ACC112 (cell line): ENCODE results near the gene STX12.
A peak's percentile ranks its signal among the peaks of the same experiment; 100 is the strongest.

Experiments
- H2AFZ ChIP-seq: fragments of 200-600 bp; sonication (generic); one replicate; pipeline ENCODE4 v1.6.0; 2017; ENCODE audit warnings: antibody characterized with exemption, low read length; ENCODE audit not compliant: unreplicated experiment
- H3K27ac ChIP-seq: fragments of 200-600 bp; sonication (generic); 2 replicates; pipeline ENCODE4 v1.5.1; 2014; ENCODE audit warnings: low read depth, mild to moderate bottlenecking, antibody characterized with exemption, low read length, moderate library complexity
- H3K27me3 ChIP-seq: fragments of 200-600 bp; sonication (generic); 2 replicates; pipeline ENCODE4 v1.6.1; 2014; ENCODE audit warnings: mild to moderate bottlenecking, antibody characterized with exemption, low read length, moderate library complexity, mixed read lengths; ENCODE audit not compliant: insufficient read depth
- H3K36me3 ChIP-seq: fragments of 200-600 bp; sonication (generic); 2 replicates; pipeline ENCODE4 v1.6.1; 2016; ENCODE audit warnings: mild to moderate bottlenecking, antibody characterized with exemption, low read length, moderate library complexity, mixed read lengths; ENCODE audit not compliant: insufficient read depth
- H3K4me1 ChIP-seq: fragments of 200-600 bp; sonication (generic); one replicate; pipeline ENCODE4 v1.6.1; 2016; ENCODE audit warnings: low read length, mixed read lengths; ENCODE audit not compliant: insufficient read depth, unreplicated experiment, control insufficient read depth
- H3K4me3 ChIP-seq: fragments of 200-600 bp; sonication (generic); 2 replicates; pipeline ENCODE4 v1.5.1; 2014; ENCODE audit warnings: mild to moderate bottlenecking, low read depth, low read length
- H3K79me2 ChIP-seq: fragments of 200-600 bp; sonication (generic); one replicate; pipeline ENCODE4 v1.6.0; 2016; ENCODE audit warnings: low read length; ENCODE audit not compliant: control insufficient read depth, unreplicated experiment, insufficient read depth

Gene STX12

DNA sequence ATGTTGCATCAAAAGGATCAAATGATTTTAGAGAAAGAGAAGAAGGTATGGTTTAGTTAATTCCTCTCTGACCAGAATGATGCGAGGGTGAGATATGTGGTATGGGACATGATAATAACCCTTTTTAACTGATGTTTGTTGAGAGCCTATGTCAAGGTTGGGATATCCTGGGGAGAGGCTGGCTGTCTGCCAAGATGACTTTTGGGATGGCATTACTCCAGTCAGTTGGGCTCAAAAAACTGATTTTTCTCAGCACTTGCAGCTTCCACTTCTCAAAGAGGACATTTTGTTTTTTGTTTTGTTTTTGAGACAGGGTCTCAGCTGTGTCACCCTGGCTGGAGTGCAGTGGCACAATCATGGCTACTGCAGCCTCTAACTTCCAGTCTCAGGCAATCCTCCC lies 17.7 kb upstream of the STX12 start:
- Histone ChIP-seq H3K27ac (no peak overlapping the region), H3K27me3 (no peaks in the 10 kb centered on the region), H2AFZ (no peak overlapping the region), H3K79me2 (no peaks in the 10 kb centered on the region), H3K4me1 (no peaks in the 10 kb centered on the region), H3K4me3 (no peak overlapping the region), H3K36me3 (peaks cover 9% of the 10 kb centered on the region; the same call in 1 of the 2 replicates)

DNA sequence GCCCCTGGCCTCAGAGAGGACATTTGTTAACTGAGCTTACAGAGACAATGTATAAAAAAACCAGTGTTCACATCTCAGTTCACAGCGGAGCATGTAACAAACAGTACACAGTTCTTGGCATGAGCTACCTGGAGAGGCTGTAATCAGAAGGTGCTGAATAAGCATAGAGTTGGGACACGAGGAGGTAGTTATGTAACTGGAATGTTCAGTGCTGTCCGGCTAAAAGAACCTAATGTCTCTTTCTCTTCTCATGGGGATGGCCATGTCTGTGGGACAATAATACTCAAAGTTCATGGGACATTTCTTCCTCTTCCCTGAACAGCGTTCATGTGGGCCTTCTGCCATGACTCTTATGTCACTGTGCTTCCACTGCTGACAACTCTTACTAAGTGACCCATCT lies 17.2 kb upstream of the STX12 start:
- Histone ChIP-seq H3K4me3 (no peak overlapping the region), H3K4me1 (no peaks in the 10 kb centered on the region), H3K27me3 (no peaks in the 10 kb centered on the region), H3K79me2 (no peaks in the 10 kb centered on the region), H2AFZ (no peak overlapping the region), H3K36me3 (peaks cover 9% of the 10 kb centered on the region; the same call in 1 of the 2 replicates), H3K27ac (no peak overlapping the region)

DNA sequence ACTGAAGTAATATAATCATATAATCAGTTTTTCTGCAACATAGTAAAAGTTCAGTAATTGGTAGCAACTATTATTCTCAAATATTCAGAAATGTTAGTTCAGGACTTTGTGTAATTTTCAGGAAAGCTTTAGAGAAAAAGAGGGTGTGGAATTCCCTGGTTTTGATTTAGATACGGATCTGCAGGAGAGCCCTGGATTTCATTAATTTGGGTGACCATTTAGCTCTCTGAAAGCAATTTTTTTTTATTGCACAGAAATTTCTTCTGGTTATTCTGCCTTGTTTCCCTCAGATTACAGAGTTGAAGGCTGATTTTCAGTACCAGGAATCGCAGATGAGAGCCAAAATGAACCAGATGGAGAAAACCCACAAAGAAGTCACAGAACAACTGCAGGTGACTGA lies 13.8 kb upstream of the STX12 start:
- H3K27ac ChIP-seq = no peak overlapping the region
- no peak overlapping the region for H3K4me3 ChIP-seq
- no peaks in the 10 kb centered on the region for H3K4me1 ChIP-seq
- no peaks in the 10 kb centered on the region for H3K79me2 ChIP-seq
- no peak overlapping the region for H2AFZ ChIP-seq
- no peaks in the 10 kb centered on the region for H3K27me3 ChIP-seq
- peaks cover 9% of the 10 kb centered on the region; the same call in 1 of the 2 replicates for H3K36me3 ChIP-seq

DNA sequence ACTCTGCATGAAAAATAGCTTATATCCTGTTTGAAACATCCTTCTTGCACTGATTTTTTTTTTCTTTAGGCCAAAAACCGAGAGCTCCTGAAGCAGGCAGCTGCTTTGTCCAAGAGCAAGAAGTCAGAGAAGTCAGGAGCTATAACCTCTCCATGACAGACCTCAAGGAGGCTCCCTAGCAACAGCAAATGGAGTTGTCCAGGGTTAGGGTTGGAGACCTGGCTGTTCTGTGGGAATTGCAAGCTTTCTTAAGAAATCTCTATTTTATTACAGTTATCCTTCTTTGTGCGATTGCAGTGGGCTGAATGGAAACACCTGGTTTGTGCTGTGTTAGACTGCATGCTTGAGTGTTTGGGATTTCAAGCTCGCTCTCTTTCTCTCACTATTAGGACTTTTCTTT lies 12.6 kb upstream of the STX12 start:
- Histone ChIP-seq H2AFZ (no peak overlapping the region), H3K4me1 (no peaks in the 10 kb centered on the region), H3K36me3 (peaks cover 6% of the 10 kb centered on the region; the same call in 1 of the 2 replicates), H3K4me3 (no peak overlapping the region), H3K79me2 (no peaks in the 10 kb centered on the region), H3K27me3 (no peaks in the 10 kb centered on the region), H3K27ac (no peak overlapping the region)

DNA sequence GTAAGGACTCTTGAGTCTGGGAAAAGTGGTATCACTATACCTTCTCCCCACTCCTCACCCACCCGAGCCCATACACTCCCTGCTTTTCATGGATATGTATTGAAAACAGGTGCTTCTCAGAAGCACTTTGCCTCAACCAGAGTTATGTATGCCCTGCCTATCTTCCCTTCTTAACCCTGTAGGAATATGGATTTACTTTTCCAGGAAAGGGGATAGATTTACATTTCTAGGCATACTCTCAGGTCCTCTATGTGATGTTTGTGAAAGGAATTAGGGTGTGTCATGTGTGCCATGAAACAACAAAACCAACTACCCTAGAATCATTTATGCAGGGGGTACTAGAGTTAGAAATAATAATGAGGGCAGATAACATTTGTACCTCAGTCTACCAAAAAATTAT lies 11.0 kb upstream of the STX12 start:
- H3K4me3 ChIP-seq = no peak overlapping the region
- peaks cover 3% of the 10 kb centered on the region; the same call in 1 of the 2 replicates for H3K36me3 ChIP-seq
- no peaks in the 10 kb centered on the region for H3K4me1 ChIP-seq
- no peaks in the 10 kb centered on the region for H3K27me3 ChIP-seq
- no peaks in the 10 kb centered on the region for H3K79me2 ChIP-seq
- H3K27ac ChIP-seq = no peak overlapping the region
- no peak overlapping the region for H2AFZ ChIP-seq

DNA sequence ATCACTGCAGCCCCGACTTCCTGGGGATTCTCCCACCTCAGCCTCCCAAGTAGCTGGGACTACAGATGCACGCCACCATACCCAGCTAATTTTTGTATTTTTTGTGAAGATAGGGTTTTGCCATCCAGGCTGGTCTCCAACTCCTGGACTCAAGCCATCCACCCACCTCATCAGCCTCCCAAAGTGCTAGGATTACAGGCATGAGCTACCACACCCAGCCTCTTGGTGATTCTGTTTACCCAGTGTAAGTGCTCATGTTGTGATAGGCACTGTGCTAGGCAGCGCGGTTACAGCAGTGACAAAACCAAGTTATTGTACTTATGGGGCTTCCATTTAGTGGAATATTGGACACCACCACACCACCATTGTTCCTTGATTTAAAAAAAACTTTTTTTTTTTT lies 9.7 kb upstream of the STX12 start:
- H3K79me2 ChIP-seq = no peaks in the 10 kb centered on the region
- no peak overlapping the region for H3K27ac ChIP-seq
- no peaks in the 10 kb centered on the region for H3K27me3 ChIP-seq
- H3K4me1 ChIP-seq = no peaks in the 10 kb centered on the region
- no peaks in the 10 kb centered on the region for H3K36me3 ChIP-seq
- no peak overlapping the region for H3K4me3 ChIP-seq
- H2AFZ ChIP-seq = no peak overlapping the region

DNA sequence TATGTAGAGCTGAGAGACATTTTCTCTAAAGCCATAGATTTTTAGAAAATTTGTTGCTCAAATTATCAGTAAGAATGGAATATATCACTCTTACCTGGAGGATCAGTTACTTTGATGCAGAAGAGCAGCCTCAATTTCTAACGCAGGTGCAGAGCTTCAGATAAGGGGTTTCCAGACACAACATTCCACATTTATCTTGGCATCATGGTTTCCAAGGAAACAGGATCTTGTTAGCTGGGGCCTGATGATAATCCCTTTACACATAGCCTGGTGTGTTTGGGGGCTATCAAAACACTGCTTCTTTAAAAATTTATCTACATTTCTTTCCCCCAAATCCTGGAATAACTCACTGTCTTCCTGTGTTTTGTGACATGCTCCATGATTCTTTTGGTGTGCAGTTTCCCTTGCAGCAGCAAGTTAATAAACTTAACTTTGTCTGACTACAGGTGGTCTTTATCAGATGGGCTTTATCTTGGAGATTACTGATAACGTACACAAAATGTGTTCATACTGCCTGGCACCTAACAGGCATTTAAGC lies 2.7 kb upstream of the STX12 start:
- H2AFZ ChIP-seq = no peak overlapping the region
- peaks cover 7% of the 10 kb centered on the region for H3K4me1 ChIP-seq
- peaks cover 20% of the 10 kb centered on the region for H3K79me2 ChIP-seq
- no peak overlapping the region for H3K27ac ChIP-seq
- no peaks in the 10 kb centered on the region for H3K36me3 ChIP-seq
- no peak overlapping the region for H3K4me3 ChIP-seq
- no peaks in the 10 kb centered on the region for H3K27me3 ChIP-seq

DNA sequence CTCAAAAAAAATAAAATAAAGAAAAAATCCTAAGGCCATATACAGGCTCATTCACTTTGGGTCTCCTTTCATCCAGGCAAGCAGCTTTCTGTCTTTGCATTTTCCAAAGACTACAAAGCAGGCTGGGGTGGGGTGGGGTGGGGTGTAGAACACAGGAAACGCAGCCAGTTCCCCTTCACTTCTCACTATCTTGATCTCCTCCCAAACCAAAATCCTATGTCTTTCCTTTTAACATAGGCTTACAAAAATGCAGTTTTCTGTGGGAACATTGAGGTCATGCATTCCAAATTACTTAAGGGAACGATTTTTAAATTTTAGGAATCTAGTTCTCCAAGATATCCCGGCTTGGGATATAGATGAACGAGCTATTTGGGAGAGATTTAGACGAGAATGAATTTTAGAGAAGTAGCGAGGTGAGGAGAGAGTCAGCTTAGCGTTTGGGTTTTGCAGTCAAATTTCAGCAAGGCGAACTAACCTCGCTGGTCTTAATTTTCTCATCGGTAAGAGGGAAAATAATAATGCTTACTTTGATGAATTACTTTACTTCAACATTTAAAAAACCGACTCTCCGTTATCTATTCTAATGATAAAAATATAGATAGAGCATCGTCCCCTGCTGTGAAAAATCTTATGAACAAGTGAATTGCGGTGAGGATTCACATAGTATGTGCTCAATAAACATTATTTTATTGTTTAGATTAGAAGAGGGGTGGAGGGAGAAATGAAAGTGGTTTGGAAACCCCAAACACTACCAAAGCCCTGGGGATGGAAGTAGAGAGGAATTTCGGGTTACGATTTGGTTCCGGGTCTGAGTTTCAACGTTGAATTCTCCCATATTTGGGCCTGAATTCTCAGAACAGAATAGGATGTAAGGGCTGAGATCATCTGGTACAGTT lies 735 bp upstream of the STX12 start:
- Histone ChIP-seq H2AFZ (peak overlapping the region; percentile 100), H3K27ac (peak overlapping the region; percentile 96)

DNA sequence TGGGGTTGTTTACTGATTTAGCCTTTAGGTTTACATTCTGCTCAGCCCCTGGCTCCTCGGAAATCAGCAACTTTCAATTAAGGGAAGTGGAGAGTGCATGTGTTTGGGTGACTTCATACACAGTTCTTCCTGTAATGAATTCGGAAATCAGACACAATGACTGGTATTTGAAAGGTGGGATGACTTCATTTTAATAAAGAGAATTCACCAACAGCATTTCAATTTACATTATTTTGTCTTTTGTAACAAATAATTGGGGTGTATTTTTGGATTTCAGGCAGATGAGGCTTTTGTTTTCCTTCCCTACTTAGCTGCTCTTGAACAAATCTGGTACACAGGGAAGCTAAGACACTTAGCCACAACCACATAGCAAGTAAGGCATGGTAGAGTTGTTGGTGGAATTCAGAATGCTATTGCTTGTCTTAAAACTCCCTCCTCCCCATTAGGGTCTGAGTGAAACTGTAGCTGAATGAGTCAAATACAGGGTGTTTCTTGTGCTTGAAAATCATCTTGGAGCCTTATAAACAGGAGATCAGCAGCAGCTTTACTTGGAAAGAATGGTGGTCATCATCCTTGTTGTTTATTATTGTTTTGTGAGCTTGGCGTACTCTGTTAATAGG lies 917 bp downstream of the STX12 start:
- H3K79me2 ChIP-seq = peaks cover 52% of the 10 kb centered on the region
- H3K4me1 ChIP-seq = peaks cover 10% of the 10 kb centered on the region

More for the DNA sequence above, 735 bp upstream of the STX12 start:
- H3K27me3 ChIP-seq = no peaks in the 10 kb centered on the region
- H3K79me2 ChIP-seq = peaks cover 40% of the 10 kb centered on the region
- H3K36me3 ChIP-seq = no peaks in the 10 kb centered on the region
- H3K4me3 ChIP-seq = peak overlapping the region; percentile 88
- H3K4me1 ChIP-seq = peaks cover 10% of the 10 kb centered on the region

DNA sequence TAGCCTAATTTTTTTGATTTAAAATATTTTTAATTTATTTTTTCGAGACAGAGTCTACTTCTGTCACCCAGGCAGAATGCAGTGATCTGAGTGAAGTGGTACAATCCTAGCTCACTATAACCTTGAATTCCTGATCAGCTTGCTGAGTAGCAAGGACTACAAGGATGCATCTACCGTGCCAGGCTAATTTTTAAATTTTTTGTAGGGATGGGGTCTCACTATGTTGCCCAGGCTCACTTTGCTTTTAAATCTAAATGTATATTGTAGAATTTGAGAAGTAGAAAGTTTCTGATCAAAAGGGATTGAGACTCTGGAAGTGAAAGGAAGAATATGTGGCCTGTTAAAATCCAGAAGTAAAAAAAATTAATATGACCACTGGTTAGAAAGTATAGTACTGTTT lies 1.6 kb downstream of the STX12 start:
- H3K36me3 ChIP-seq = no peaks in the 10 kb centered on the region
- peaks cover 54% of the 10 kb centered on the region for H3K79me2 ChIP-seq
- peak overlapping the region; percentile 41 for H3K4me3 ChIP-seq
- no peak overlapping the region for H3K27ac ChIP-seq
- no peak overlapping the region for H2AFZ ChIP-seq
- peaks cover 10% of the 10 kb centered on the region for H3K4me1 ChIP-seq
- no peaks in the 10 kb centered on the region for H3K27me3 ChIP-seq

More for the DNA sequence above, 917 bp downstream of the STX12 start:
- Histone ChIP-seq H3K36me3 (no peaks in the 10 kb centered on the region), H3K27ac (peak overlapping the region; percentile 59), H3K4me3 (peak overlapping the region; percentile 88), H3K27me3 (no peaks in the 10 kb centered on the region), H2AFZ (peak overlapping the region; percentile 68)
